Ovary (tissue), 3 donors: ENCODE measurements around the gene A4GALT.

Source experiments
- POLR2A ChIP-seq: fragments of 450-650 bp; IDR thresholded peaks from one replicate; pipeline ENCODE4 v1.6.1; 2017; ENCODE audit warnings: antibody characterized with exemption, mild to moderate bottlenecking, moderate library complexity
- TF ChIP-seq, protein P1 (sequence below), 3 donors: fragments of 450-650 bp in 2 of 3; fragments of 200-600 bp in 1 of 3; IDR thresholded peaks; one replicate each; pipeline versions ENCODE4 v1.5.1 to v1.8.0; 2016 to 2022; ENCODE audit warnings: antibody characterized with exemption in 3 of 3, mild to moderate bottlenecking in 1 of 3
- donor health status: DM: no; HTN: no; CAD: no.

DNA sequence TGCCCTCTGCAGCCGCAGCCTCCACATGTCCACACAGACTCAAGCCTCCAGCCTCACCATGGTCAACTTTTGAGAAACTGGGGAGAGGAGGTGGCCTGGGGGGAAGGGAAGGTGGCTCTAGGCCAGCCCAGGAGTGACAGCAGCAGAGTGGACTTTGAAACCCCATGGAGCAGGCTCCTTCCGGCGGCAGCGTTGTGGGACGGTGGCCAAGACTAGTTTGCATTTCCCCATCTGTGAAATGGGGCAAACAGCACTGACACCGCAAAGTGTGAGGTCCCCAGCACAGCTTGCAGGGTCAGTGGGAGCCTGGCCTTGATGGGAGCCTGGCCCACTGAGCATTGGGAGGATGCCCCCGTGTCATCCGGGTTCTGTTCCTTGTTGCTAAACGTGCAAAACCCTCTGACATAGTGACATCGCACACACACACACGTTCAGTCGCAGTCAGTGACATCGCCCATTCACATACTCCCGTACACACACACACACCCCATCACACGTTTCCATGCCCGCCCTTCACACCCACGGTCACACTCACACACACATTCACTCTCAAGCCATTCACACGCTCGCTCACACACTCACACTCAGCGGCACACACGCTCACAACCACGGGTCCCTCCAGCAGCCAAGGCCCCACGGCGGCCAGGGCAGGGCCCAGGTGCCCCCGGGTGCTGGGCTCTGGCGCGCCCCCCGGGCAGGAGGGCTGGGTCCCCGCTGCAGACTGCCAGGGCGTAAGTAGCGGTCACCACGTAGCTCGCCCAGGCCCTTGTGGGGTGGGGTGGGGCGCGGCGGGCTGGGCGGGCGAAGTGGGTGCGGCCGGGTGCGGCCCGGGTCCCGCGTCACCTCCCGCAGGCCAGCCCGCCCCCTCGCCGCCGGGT lies 72.1 kb downstream of the A4GALT start:
- TF ChIP-seq POLR2A = no peak
- TF ChIP-seq, protein P1, sequence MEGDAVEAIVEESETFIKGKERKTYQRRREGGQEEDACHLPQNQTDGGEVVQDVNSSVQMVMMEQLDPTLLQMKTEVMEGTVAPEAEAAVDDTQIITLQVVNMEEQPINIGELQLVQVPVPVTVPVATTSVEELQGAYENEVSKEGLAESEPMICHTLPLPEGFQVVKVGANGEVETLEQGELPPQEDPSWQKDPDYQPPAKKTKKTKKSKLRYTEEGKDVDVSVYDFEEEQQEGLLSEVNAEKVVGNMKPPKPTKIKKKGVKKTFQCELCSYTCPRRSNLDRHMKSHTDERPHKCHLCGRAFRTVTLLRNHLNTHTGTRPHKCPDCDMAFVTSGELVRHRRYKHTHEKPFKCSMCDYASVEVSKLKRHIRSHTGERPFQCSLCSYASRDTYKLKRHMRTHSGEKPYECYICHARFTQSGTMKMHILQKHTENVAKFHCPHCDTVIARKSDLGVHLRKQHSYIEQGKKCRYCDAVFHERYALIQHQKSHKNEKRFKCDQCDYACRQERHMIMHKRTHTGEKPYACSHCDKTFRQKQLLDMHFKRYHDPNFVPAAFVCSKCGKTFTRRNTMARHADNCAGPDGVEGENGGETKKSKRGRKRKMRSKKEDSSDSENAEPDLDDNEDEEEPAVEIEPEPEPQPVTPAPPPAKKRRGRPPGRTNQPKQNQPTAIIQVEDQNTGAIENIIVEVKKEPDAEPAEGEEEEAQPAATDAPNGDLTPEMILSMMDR (IDR thresholded peaks at IDR 0.05) = no peak
